IMR-90 (cell line): ENCODE data around the gene VWCE. TPM values are rescaled to one million over a fixed set of nuclear protein-coding genes. Genes with fewer than 3 reads are reported as not detected.

Experiments
- ATAC-seq: fragments of 200-7000 bp; cut with Tn5 transposase; 2 replicates; pipeline ENCODE4 v1.9.1; 2020; ENCODE audit warnings: low read depth, mild to moderate bottlenecking, moderate library complexity
- BruUV-seq: library from RNA; stranded (reverse); fragments of 400-500 nt; replicated peaks from 2 replicates; lab custom pipeline; 2021; lab: Mats Ljungman, UMichigan
- CTCF ChIA-PET: fragments of 300-600 bp; formaldehyde crosslinking; extraction: SDS; loops from one replicate; lab custom pipeline; 2021; ENCODE audit warnings: antibody characterized with exemption; lab: Yijun Ruan, JAX
- POLR2A ChIA-PET: fragments of 300-600 bp; sonication (Branson Sonifier 250); formaldehyde crosslinking; loops from one replicate; lab custom pipeline; 2022; ENCODE audit warnings: antibody characterized with exemption; ENCODE audit not compliant: unreplicated experiment; lab: Charles Lee
- DNase-seq: peaks from one replicate; pipeline ENCODE4 v3.0.0; 2013
- H2AFZ ChIP-seq: replicated peaks from 2 replicates; pipeline ENCODE3; 2013; ENCODE audit warnings: low read length, mild to moderate bottlenecking; ENCODE audit not compliant: poor library complexity
- H2AK5ac ChIP-seq: 2 replicates; pipeline ENCODE4 v1.6.1; 2013; ENCODE audit warnings: low read depth, low read length, inconsistent platforms
- H2AK9ac ChIP-seq: replicated peaks from 2 replicates; pipeline ENCODE3; 2013; ENCODE audit warnings: mild to moderate bottlenecking, low read depth, low read length, moderate library complexity; ENCODE audit not compliant: poor library complexity
- H2BK120ac ChIP-seq: 2 replicates; pipeline ENCODE4 v1.6.1; 2013; ENCODE audit warnings: low read depth, low read length, inconsistent platforms
- H2BK15ac ChIP-seq: 3 replicates; pipeline ENCODE4 v1.6.1; 2013; ENCODE audit warnings: low read depth, low read length, inconsistent platforms
- H2BK20ac ChIP-seq: 2 replicates; pipeline ENCODE4 v1.6.1; 2013; ENCODE audit warnings: low read depth, mild to moderate bottlenecking, inconsistent platforms, low read length, moderate library complexity
- H2BK5ac ChIP-seq: 2 replicates; pipeline ENCODE4 v1.6.1; 2013; ENCODE audit warnings: mild to moderate bottlenecking, low read depth, low read length, inconsistent platforms; ENCODE audit not compliant: poor library complexity, severe bottlenecking
- H3K14ac ChIP-seq: replicated peaks from 2 replicates; pipeline ENCODE4 v1.6.1; 2013; ENCODE audit warnings: low read depth, low read length, inconsistent platforms
- H3K18ac ChIP-seq: 2 replicates; pipeline ENCODE4 v1.6.1; 2013; ENCODE audit warnings: low read depth, low read length, control low read depth
- H3K23ac ChIP-seq: 2 replicates; pipeline ENCODE4 v1.6.1; 2013; ENCODE audit warnings: low read depth, low read length, inconsistent platforms
- H3K27ac ChIP-seq: 2 replicates; pipeline ENCODE4 v1.5.1; 2013; ENCODE audit warnings: mild to moderate bottlenecking, control low read depth, low read length; ENCODE audit not compliant: insufficient read depth
- H3K27me3 ChIP-seq: 2 replicates; pipeline ENCODE4 v1.6.1; 2013; ENCODE audit warnings: low read length; ENCODE audit not compliant: control insufficient read depth, insufficient read depth
- H3K36me3 ChIP-seq: 2 replicates; pipeline ENCODE4 v1.6.1; 2013; ENCODE audit warnings: low read length, mixed read lengths; ENCODE audit not compliant: control insufficient read depth, insufficient read depth
- H3K4ac ChIP-seq: 2 replicates; pipeline ENCODE4 v1.6.1; 2013; ENCODE audit warnings: low read depth, low read length, inconsistent platforms
- H3K4me1 ChIP-seq: 2 replicates; pipeline ENCODE4 v1.6.1; 2013; ENCODE audit warnings: low read length, mixed read lengths; ENCODE audit not compliant: control insufficient read depth, insufficient read depth
- H3K4me2 ChIP-seq: 2 replicates; pipeline ENCODE4 v1.6.1; 2013; ENCODE audit warnings: low read depth, mild to moderate bottlenecking, control low read depth, low read length, moderate library complexity
- H3K4me3 ChIP-seq: 2 replicates; pipeline ENCODE4 v1.5.1; 2013; ENCODE audit warnings: low read depth, mild to moderate bottlenecking, control low read depth, low read length, moderate library complexity; ENCODE audit not compliant: insufficient read depth
- H3K56ac ChIP-seq: 2 replicates; pipeline ENCODE4 v1.6.1; 2013; ENCODE audit warnings: low read length, inconsistent platforms; ENCODE audit not compliant: insufficient read depth; ENCODE audit errors: extremely low read depth
- H3K79me1 ChIP-seq, 2 experiments: 2 replicates each; pipeline ENCODE4 v1.6.1; 2013; ENCODE audit warnings: low read length in 2 of 2, inconsistent platforms in 1 of 2, low read depth in 1 of 2
- H3K9ac ChIP-seq: 2 replicates; pipeline ENCODE4 v1.6.1; 2013; ENCODE audit warnings: low read depth, low read length, control low read depth
- H3K9me1 ChIP-seq: 2 replicates; pipeline ENCODE4 v1.6.1; 2013; ENCODE audit warnings: low read length, inconsistent platforms; ENCODE audit not compliant: insufficient read depth
- H3K9me3 ChIP-seq: 2 replicates; pipeline ENCODE4 v1.6.1; 2013; ENCODE audit warnings: low read length; ENCODE audit not compliant: control insufficient read depth, insufficient read depth
- H4K20me1 ChIP-seq: 2 replicates; pipeline ENCODE4 v1.6.1; 2013; ENCODE audit warnings: low read length, inconsistent platforms; ENCODE audit not compliant: insufficient read depth
- H4K5ac ChIP-seq: 2 replicates; pipeline ENCODE4 v1.6.1; 2013; ENCODE audit warnings: mild to moderate bottlenecking, low read depth, low read length, control low read depth
- H4K8ac ChIP-seq, 2 experiments: 2 replicates each; pipeline ENCODE4 v1.6.1; 2013; ENCODE audit warnings: low read depth in 2 of 2, low read length in 2 of 2, control low read depth in 1 of 2, inconsistent platforms in 1 of 2
- H4K91ac ChIP-seq: 2 replicates; pipeline ENCODE4 v1.6.1; 2013; ENCODE audit warnings: low read depth, low read length, inconsistent platforms; ENCODE audit not compliant: insufficient read depth
- BHLHE40 ChIP-seq: fragments of 150-350 bp; IDR thresholded peaks from 2 replicates; pipeline ENCODE4 v1.6.1; 2016; ENCODE audit warnings: mild to moderate bottlenecking, low read depth, low read length
- CEBPB ChIP-seq: IDR thresholded peaks from 2 replicates; pipeline ENCODE4 v1.6.1; 2012; ENCODE audit warnings: low read depth, low read length, improper control_type of control experiment
- MAZ ChIP-seq: IDR thresholded peaks from 2 replicates; pipeline ENCODE4 v1.6.1; 2012; ENCODE audit warnings: low read depth, mild to moderate bottlenecking, low read length, improper control_type of control experiment, moderate library complexity, borderline replicate concordance
- NFE2L2 ChIP-seq: fragments of 150-350 bp; IDR thresholded peaks from 2 replicates; pipeline ENCODE4 v1.6.1; 2016; ENCODE audit warnings: low read depth, mild to moderate bottlenecking, low read length
- POLR2A ChIP-seq: IDR thresholded peaks from 2 replicates; pipeline ENCODE4 v1.6.1; 2012; ENCODE audit warnings: mild to moderate bottlenecking, low read depth, low read length
- RCOR1 ChIP-seq: IDR thresholded peaks from 2 replicates; pipeline ENCODE4 v1.6.1; 2012; ENCODE audit warnings: mild to moderate bottlenecking, low read length, improper control_type of control experiment; ENCODE audit not compliant: insufficient replicate concordance
- RFX5 ChIP-seq: IDR thresholded peaks from 2 replicates; pipeline ENCODE4 v1.8.0; 2012; ENCODE audit warnings: low read depth, mild to moderate bottlenecking, low read length, moderate library complexity
- SMC3 ChIP-seq: fragments of 150-350 bp; IDR thresholded peaks from 2 replicates; pipeline ENCODE4 v1.6.1; 2016; ENCODE audit warnings: low read depth, mild to moderate bottlenecking, antibody characterized with exemption, low read length, moderate library complexity
- WGBS, 2 experiments: methylation state at CpG; one replicate each; pipeline versions ENCODE4 v1.1.5 to v1.1.7; 2013; ENCODE audit warnings: missing lambda C conversion rate in 2 of 2; ENCODE audit not compliant: insufficient read length in 1 of 2; ENCODE audit errors: extremely low coverage in 2 of 2; 5-methylcytosine and 5-hydroxymethylcytosine counted together
- dilution Hi-C: fragments of 300-500 bp; cut with HindIII; formaldehyde crosslinking; loops from one replicate; pipeline ENCODE4 v1.14.3; 2018; ENCODE audit warnings: low sequenced_read_pairs; ENCODE audit not compliant: unreplicated experiment
- in situ Hi-C: fragments of 300-500 bp; cut with MboI; formaldehyde crosslinking; loops from 3 replicates; pipeline ENCODE4 v1.14.3; 2019; ENCODE audit warnings: low sequenced_read_pairs, inconsistent platforms, mixed read lengths
- intact Hi-C: fragments of 100-400 bp; cut with micrococcal nuclease; formaldehyde crosslinking; loops from 2 replicates; pipeline ENCODE4 v1.10.0; 2022
- polyA plus RNA-seq, 3 experiments: library from polyadenylated mRNA; depleted of rRNA; stranded (reverse); fragments of >200 nt; gene quantifications; 2 replicates each; pipeline ENCODE4 v1.2.3, GENCODE V29; 2012; ENCODE audit warnings: low replicate concordance in 1 of 3
- total RNA-seq: library from RNA; depleted of rRNA; stranded (reverse); fragments of >200 nt; gene quantifications from 2 replicates; pipeline ENCODE4 v1.2.3, GENCODE V29; 2012
- TF ChIP-seq, protein P1 (sequence below): conservative IDR thresholded peaks from 2 replicates; pipeline ENCODE4 v1.5.1; 2012; ENCODE audit warnings: mild to moderate bottlenecking, low read depth, low read length, improper control_type of control experiment

VWCE gene
- total and polyA plus RNA-seq, 2 of the 4 experiments (the other 2 are of a cell fraction): under 0.01 to 1.1 TPM

- Histone ChIP-seq H4K5ac (no peak overlapping the region), H3K18ac (no peak overlapping the region), H3K36me3 (peaks cover 14% of the 10 kb centered on the region), H2AK9ac (no peak overlapping the region), H4K91ac (no peak overlapping the region), H3K56ac (no peak overlapping the region), H3K9me1 (peaks cover 6% of the 10 kb centered on the region; the same call in 1 of the 2 replicates), H2BK20ac (no peak overlapping the region), H3K23ac (no peak overlapping the region), H3K79me1 (peaks cover under 1 to 7% of the 10 kb centered on the region in 2 experiments), H3K4ac (no peak overlapping the region), H3K9me3 (no peaks in the 10 kb centered on the region), H3K27ac (no peak overlapping the region), H2BK5ac (no peak overlapping the region), H2BK120ac (no peak overlapping the region), H3K4me2 (no peak overlapping the region), H4K8ac (no peak overlapping the region), H3K4me1 (peaks cover 5% of the 10 kb centered on the region), H2AFZ (no peak overlapping the region), H3K4me3 (no peak overlapping the region), H3K14ac (no peak overlapping the region), H4K20me1 (no peaks in the 10 kb centered on the region), H2BK15ac (no peak overlapping the region), H3K9ac (no peak overlapping the region), H2AK5ac (no peak overlapping the region), H3K27me3 (no peaks in the 10 kb centered on the region)
- ChIA-PET POLR2A (no interaction called here), CTCF (interaction anchor here (1.6 kb wide), 1 partner anchor 47 kb away, joined by 5 read pairs; no protein-coding TSS in a partner anchor)
- ATAC-seq: no peak
- 95% methylated on average over 11 of the region's 26 CpGs; no CpG with 5 or more reads in 1 of the 2 experiments for WGBS, 2 experiments
- DNase-seq: no peak
- dilution Hi-C loops (no loop called here), in situ Hi-C loops (loop anchor here (5.0 kb wide), 1 partner anchor 48 kb away; no protein-coding TSS in a partner anchor), intact Hi-C loops (loop anchor here (10.0 kb wide), 1 partner anchor 296 kb away; no protein-coding TSS in a partner anchor)
- TF ChIP-seq BHLHE40 (no peak), POLR2A (no peak), RFX5 (no peak), CEBPB (no peak), NFE2L2 (no peak), MAZ (no peak), RCOR1 (no peak), SMC3 (no peak)
- TF ChIP-seq, protein P1, sequence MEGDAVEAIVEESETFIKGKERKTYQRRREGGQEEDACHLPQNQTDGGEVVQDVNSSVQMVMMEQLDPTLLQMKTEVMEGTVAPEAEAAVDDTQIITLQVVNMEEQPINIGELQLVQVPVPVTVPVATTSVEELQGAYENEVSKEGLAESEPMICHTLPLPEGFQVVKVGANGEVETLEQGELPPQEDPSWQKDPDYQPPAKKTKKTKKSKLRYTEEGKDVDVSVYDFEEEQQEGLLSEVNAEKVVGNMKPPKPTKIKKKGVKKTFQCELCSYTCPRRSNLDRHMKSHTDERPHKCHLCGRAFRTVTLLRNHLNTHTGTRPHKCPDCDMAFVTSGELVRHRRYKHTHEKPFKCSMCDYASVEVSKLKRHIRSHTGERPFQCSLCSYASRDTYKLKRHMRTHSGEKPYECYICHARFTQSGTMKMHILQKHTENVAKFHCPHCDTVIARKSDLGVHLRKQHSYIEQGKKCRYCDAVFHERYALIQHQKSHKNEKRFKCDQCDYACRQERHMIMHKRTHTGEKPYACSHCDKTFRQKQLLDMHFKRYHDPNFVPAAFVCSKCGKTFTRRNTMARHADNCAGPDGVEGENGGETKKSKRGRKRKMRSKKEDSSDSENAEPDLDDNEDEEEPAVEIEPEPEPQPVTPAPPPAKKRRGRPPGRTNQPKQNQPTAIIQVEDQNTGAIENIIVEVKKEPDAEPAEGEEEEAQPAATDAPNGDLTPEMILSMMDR: no peak
- no TSS peak for BruUV-seq
Measured at GRCh38 chr11:61338783-61339489, 43.8 kb upstream of the VWCE start.
